NCI-H1092 treated with DMSO at 0.1 percent for 48 hours (cell line): ENCODE results near the gene NMU.
"Not testable (repeated sequence)": the region's sequence is repeated elsewhere in the genome, so short reads cannot be mapped to it uniquely, and the experiment has no call there.

Source experiments
- DNase-seq: peaks from one replicate; lab custom pipeline; 2025; lab: John Stamatoyannopoulos, UW

Gene NMU

DNA sequence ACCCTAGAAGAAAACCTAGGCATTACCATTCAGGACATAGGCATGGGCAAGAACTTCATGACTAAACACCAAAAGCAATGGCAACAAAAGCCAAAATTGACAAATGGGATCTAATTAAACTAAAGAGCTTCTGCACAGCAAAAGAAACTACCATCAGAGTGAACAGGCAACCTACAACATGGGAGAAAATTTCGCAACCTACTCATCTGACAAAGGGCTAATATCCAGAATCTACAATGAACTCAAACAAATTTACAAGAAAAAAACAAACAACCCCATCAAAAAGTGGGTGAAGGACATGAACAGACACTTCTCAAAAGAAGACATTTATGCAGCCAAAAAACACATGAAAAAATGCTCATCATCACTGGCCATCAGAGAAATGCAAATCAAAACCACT is 12.0 kb downstream of the NMU start:
- not testable (repeated sequence) for DNase-seq

- DNase-seq, result no peak
These were observed 17.5 kb downstream of the NMU start for GRCh38 chr4:55618546-55619143.

DNA sequence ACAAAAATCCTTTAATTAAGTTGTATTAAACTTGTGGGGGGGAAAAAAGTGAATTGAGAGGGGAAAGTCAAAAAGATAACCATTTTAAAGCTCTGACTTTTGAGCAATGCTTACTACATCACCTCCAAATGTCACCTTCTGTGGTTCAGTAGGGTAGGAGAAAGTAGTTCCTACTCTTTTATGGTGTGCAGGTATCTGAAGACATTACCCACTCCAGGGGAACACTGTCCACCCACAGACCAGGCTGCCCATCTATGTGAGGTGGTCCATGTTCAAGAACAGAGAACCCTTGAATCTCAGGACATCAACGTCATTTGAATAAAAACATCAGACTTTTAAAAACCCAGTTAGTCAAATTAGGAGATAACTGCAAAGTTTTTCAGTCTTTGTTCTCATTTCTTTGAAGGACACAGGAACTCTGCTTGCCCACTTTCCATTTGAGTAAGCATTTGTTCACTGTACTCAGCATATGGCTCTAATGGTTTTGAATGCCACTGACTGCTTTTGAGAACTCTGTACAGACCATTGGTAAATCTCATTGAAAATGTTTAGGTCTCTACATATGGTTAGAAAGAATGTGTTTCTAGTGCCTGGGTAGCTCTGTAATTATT is 18.4 kb downstream of the NMU start:
- no peak for DNase-seq

GRCh38 chr4:55615008-55615407 is 21.1 kb downstream of the NMU start:
- no peak for DNase-seq

GRCh38 chr4:55613621-55614020 is 22.5 kb downstream of the NMU start:
- DNase-seq, result no peak

DNA sequence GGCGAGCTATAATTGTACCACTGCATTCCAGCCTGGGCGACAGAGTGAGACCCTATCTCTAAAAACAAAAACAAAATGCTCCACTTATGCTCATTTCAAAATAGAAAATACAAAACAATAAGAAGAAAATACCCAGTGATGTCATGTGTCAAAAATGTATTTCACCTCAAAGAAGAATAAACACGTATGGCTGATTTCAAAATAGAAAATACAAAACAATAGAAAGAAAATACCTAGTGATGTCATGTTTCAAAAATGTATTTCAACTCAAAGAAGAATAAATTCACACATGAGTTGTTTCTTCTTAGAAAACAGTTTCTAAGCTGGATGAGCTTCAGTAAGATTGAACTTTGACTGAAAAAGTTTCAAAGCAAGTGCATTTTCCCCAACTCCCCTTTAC is 23.8 kb downstream of the NMU start:
- DNase-seq, result no peak

DNA sequence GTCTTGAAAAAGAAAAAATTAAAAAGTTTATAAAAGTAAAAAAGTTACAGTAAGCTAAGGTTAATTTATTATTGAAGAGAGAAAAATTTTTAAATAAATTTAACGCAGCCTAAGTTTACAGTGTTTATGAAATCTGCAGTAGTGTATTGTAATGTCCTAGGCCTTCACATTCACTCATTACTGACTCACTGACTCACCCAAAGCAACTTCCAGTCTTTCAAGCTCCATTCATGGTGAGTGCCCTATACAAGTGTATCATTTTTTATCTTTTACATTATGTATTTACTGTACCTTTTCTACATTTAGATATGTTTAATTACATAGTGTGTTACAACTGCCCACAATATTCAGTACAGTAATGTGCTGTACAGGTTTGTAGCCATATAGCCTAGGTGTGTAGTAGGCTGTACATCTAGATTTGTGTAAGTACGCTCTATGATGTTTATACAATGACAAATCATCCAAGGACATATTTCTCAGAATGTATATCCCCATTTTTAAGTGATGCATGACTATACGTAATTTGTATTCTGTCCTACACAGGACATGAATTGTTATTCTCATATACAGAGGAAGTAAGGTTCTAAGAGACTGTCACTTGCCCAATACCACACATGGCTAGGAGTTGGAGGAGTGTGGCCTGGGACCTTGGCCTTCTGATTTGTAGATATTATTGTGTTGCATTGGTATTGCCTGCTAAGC is 24.6 kb downstream of the NMU start:
- DNase-seq, result no peak

- no peak for DNase-seq
These were observed 25.7 kb downstream of the NMU start for GRCh38 chr4:55610381-55610780.

GRCh38 chr4:55609393-55609866 is 26.7 kb downstream of the NMU start:
- DNase-seq, result no peak

GRCh38 chr4:55608591-55608990 is 27.5 kb downstream of the NMU start:
- DNase-seq, result no peak

GRCh38 chr4:55604996-55605395 is 31.1 kb downstream of the NMU start:
- no peak for DNase-seq

DNA sequence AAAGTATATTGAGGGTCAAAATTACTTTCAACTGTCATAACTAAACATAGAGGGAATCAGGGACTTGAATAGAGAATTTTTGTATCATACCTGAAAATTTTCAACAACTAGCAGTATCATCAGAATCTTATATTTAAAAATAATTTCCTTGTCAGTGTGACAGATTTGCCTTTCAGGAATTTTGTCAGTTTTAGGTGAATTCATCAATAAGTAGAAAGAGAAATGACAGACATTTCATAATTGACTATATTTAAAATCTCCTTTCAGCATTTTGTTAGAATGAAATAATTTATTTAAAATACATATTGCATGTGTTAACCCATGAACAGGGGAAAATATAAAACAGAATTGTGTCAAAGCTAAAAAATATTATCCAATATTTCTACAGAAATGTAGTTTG is 35.5 kb downstream of the NMU start:
- DNase-seq, result no peak

DNA sequence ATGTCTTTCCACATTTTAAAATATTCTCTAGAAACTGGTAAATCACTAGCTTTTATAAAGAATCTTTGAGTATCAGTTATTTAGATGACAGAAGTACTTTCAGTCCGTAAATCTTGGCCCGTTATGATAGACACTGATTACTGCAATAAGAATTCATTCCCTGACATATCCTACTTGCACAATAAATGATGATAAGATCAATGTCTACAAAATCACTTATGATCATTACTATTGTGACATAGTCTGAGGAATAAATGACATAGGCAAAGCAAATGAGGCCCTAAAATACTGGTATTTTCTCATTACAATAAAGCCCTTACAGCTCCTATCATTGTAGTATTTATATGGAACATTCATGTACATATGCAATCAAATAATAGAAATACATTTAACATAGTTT is 37.5 kb downstream of the NMU start:
- no peak for DNase-seq

- DNase-seq, result no peak
These were observed 44.1 kb downstream of the NMU start, which contains the start of gene PDCL2 for GRCh38 chr4:55592014-55592413. Gene PDCL2, minus strand, starts transcription at chr4:55592245. Its CDS starts 136 bp downstream, at chr4:55592109.

- no peak for DNase-seq
These were observed 47.9 kb downstream of the NMU start for GRCh38 chr4:55588160-55588559.

- DNase-seq, result not testable (repeated sequence)
These were observed 53.3 kb downstream of the NMU start for GRCh38 chr4:55582773-55583172.

DNA sequence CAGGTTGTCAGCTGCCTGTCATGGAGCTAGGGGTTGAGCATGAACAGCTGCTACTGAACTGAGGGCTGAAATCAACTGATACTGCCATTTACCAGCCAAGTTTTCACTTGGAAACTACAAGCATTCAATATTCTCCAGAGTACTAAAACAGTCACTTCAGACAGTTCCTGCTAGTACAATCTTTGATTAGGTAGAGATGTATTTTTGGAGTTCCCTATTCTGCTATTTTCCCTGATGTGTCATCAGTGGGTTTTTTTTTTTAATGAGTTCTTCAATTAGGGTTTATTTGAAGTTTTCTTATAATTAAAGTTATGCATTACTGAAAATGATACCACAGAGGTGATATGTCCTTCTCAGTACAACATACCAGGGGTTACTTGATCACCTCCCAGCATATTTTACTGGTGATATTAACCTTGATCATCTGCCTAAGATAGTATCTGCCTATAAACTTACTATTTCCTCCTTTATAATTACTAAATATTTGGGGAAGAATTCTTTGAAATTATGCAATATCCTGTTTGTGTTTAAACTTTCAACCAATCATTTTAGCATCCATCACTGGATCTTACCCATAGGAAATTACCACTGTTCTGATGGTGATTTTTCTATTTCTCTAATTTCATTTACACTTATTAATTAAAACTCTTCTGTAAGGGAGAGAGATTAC is 57.6 kb downstream of the NMU start:
- no peak for DNase-seq

DNA sequence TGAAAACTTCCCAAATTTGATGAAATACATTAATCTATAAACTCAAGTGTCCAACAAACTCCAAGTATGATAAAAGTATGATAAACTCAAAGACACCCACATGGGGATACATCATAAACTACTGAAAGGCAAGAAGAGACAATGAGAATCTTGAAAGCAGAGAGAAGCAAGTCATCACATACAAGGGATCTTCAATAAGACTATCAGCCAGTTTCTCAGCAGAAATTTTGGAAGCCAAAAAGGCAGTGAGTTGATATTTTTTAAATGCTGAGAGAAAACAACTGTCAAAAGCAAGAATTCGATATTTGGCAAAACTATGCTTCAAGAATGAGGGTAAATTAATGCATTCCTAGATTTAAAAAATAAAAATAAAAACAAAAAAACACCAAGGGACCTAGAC is 60.6 kb downstream of the NMU start:
- no peak for DNase-seq

GRCh38 chr4:55574252-55574651 is 61.8 kb downstream of the NMU start:
- no peak for DNase-seq

DNA sequence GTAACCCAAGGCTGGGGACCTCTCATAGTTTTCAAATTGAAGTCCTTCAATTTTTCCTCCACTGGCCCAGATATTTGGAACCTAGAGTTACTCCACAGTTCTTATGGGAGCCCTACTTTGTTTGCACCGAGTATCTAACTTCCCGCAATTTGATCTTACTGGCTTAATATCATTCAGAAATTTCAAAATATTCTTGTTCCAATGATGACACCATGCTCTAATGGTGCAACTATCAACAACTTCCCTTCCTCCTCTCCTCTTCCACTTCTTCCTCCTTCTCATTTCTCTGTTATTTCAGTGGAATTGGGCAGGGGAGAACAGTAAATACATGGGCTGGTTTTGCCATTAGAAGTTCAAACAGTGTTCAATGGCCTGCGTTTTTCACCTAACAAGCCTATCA is 64.3 kb downstream of the NMU start:
- no peak for DNase-seq

DNA sequence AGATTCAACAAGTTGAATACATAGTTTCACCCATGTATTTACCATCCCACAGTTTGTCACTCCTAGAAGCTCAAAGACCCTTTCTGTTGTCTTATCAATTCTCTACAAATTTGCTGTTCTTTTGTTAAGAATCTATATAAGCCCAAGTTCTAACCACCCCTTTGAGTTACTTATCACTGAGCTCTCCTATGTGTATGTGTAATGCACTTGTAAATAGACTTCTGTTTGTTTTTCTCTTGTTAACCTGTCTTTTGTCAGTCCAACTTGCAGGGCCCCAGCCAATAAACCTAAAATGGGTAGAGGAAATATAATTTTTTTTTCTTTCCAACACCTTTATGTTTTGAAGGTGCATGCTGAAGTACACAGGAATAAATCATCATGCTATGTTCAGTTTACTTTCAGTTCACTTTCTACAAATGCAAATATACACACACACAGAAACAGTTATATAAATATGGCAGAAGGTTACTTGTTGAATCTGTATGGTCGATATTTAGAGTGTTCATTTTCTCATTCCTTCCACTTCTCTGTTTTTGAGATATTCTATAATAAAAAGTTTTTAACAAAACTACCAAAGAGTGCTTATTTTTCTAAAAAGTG is 67.1 kb downstream of the NMU start:
- DNase-seq, result no peak

DNA sequence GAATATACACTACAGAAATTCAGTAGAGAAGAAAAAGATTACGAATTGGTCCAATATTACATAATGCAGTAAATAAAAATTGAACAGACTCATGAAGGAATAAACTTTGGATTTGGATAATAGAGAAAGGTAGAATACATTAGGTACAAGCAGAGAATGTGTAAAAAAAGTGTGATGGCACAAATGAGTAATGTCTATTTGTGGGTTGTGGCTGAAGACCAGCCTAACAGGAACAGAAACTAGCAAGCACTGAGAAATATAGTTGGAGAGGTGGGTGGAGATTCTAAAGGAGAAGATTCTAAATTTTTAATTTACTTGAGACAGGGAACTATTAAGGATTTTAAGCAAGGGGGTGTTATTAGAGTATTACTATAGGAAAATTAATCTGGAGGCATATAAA is 74.2 kb downstream of the NMU start:
- no peak for DNase-seq
